Ascending aorta (tissue), 2 donors: ENCODE data around the gene FXYD4. TPM values are rescaled to one million over a fixed set of nuclear protein-coding genes. Genes with fewer than 3 reads are reported as not detected.

Source experiments
- DNase-seq, 2 donors: peaks; one replicate each; pipeline ENCODE4 v3.0.0-alpha.2; 2019; ENCODE audit warnings: low spot score in 2 of 2
- H3K27ac ChIP-seq, 2 donors: fragments of 200-600 bp; sonication (generic); one replicate each; pipeline ENCODE4 v1.5.1; 2016 to 2017; ENCODE audit warnings: mild to moderate bottlenecking in 1 of 2
- H3K27me3 ChIP-seq: fragments of 200-600 bp; sonication (generic); one replicate; pipeline ENCODE4 v1.5.1; 2017
- H3K36me3 ChIP-seq, 2 donors: fragments of 200-600 bp; sonication (generic); one replicate each; pipeline ENCODE4 v1.5.1; 2016
- H3K4me1 ChIP-seq, 2 donors: fragments of 200-600 bp; sonication (generic); one replicate each; pipeline ENCODE4 v1.5.1; 2016 to 2017; ENCODE audit warnings: mild to moderate bottlenecking in 1 of 2
- H3K4me3 ChIP-seq, 2 donors: fragments of 200-600 bp; sonication (generic); one replicate each; pipeline ENCODE4 v1.5.1; 2016 to 2017; ENCODE audit warnings: mild to moderate bottlenecking in 1 of 2
- H3K9me3 ChIP-seq, 2 donors: fragments of 200-600 bp; sonication (generic); one replicate each; pipeline ENCODE4 v1.5.1; 2016
- CTCF ChIP-seq, 3 experiments: fragments of 200-600 bp in 2 of 3; fragments of 450-650 bp in 1 of 3; sonication (generic) in 2 of 3; IDR thresholded peaks; one replicate each; pipeline ENCODE4 v1.5.1; 2016 to 2019; ENCODE audit warnings: antibody characterized with exemption in 3 of 3, mild to moderate bottlenecking in 1 of 3, moderate library complexity in 1 of 3
- intact Hi-C: fragments of 100-400 bp; cut with DNase I; formaldehyde crosslinking; loops from one replicate; pipeline ENCODE4 v1.15.1; 2023
- total RNA-seq: library from RNA; depleted of rRNA; stranded (reverse); fragments of >200 nt; gene quantifications from one replicate; pipeline ENCODE4 v1.1.0, GENCODE V29; 2016

Gene FXYD4
- total RNA-seq, 1 donor from 2014 or later, result not detected

GRCh38 chr10:43398939-43399319 lies 27.5 kb downstream of the FXYD4 start:
- intact Hi-C loops, result loop anchor here (10.0 kb wide), 1 partner anchor 176 kb away; the partner anchor contains the start of gene ZNF239
- TF ChIP-seq CTCF (IDR thresholded peaks at IDR 0.05), result no peak
- Histone ChIP-seq H3K4me1 (peaks cover 7 to 43% of the 10 kb centered on the region in 2 donors), H3K27ac (no peak overlapping the region), H3K4me3 (no peak overlapping the region), H3K9me3 (no peaks in the 10 kb centered on the region), H3K27me3 (no peaks in the 10 kb centered on the region), H3K36me3 (peaks cover 5 to 16% of the 10 kb centered on the region in 2 donors)
- no peak for DNase-seq

DNA sequence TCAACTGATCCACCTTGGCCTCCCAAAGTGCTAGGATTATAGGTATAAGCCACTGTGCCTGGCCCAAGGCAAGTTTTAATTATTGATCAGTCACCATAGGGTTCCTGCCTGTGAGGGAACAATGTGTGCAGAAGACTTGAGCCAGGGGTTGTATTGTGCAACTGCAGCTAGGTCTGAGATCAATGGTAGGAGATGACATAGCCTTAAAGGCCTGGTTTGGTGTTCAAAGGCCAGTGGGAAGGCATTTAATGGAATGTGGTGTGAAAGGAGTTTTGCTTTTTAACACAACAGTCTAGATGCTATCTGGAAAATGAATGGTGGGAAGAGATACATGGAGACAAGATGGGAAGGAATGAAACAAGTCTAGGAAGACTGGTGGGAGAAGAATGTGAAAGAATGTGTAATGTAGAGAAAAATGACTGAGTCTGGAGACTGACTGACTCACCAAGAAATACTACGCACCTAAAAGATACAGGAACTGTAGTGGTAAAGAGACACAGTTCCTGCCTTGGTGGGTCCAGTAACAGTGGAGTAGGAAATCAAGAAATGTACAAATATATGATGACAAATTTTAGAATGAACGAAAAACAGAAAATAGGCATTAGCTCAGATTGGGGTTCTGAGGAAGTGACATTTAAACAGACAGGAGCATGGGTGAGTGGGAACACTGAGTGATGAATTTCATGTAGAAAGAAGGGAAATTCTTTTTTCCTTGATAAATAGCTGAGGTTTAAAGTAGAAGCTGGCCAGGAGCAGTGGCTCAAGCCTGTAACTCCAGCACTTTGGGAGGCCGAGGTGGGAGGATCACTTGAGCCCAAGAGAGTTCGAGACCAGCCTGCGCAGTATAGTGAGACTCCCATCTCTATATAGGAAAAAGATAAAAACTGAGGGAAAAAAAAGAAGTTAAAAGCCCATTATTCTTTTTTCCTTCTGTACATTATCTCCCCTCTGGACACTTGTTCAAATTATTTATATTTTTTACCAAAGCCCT lies 28.2 kb downstream of the FXYD4 start:
- intact Hi-C loops, result loop anchor here (10.0 kb wide), 1 partner anchor 175 kb away; the partner anchor contains the start of gene ZNF239
- Histone ChIP-seq H3K4me1 (peaks cover 7 to 44% of the 10 kb centered on the region in 2 donors), H3K4me3 (no peak overlapping the region), H3K9me3 (no peaks in the 10 kb centered on the region), H3K36me3 (peaks cover 0 to 9% of the 10 kb centered on the region in 2 donors), H3K27ac (no peak overlapping the region), H3K27me3 (no peaks in the 10 kb centered on the region)
- TF ChIP-seq CTCF (IDR thresholded peaks at IDR 0.05), result no peak
- DNase-seq, result peak in 1 of 2 donors; percentile 34

GRCh38 chr10:43401627-43402026 lies 30.2 kb downstream of the FXYD4 start:
- intact Hi-C loops, result no loop called here
- peak in 1 of 2 donors; percentile 16 for DNase-seq
- H3K27me3 ChIP-seq, result no peaks in the 10 kb centered on the region
- H3K36me3 ChIP-seq, result peaks cover 0 to 8% of the 10 kb centered on the region in 2 donors
- H3K4me3 ChIP-seq, result no peak overlapping the region
- no peaks in the 10 kb centered on the region for H3K9me3 ChIP-seq
- no peak overlapping the region for H3K27ac ChIP-seq
- peaks cover 10 to 52% of the 10 kb centered on the region in 2 donors for H3K4me1 ChIP-seq
- no peak for TF ChIP-seq CTCF (IDR thresholded peaks at IDR 0.05)

DNA sequence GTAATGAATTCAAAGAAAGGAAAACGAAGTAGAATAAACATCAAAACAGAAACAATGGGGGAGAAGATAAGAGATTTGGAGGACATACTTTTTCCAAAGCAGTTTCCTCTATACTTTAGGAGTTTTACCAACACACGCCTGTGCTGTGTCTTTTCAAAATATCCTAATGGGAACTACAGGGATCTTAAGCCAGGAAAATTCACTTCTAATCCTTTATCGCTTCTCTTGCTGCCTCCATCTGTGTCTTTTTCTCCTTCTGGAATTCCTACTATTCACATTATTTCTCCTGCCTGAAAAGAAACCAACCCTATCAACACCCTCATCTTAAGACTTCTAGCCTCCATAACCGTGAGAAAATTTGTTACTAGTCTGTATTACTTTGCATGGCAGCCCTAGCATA lies 30.7 kb downstream of the FXYD4 start:
- Histone ChIP-seq H3K27ac (no peak overlapping the region), H3K4me1 (peaks cover 10 to 52% of the 10 kb centered on the region in 2 donors)
- no peak for DNase-seq

GRCh38 chr10:43402880-43403452 lies 31.5 kb downstream of the FXYD4 start:
- Histone ChIP-seq H3K27ac (no peak overlapping the region), H3K9me3 (no peaks in the 10 kb centered on the region), H3K36me3 (peaks cover 0 to 8% of the 10 kb centered on the region in 2 donors), H3K4me3 (no peak overlapping the region), H3K4me1 (peaks cover 7 to 45% of the 10 kb centered on the region in 2 donors), H3K27me3 (no peaks in the 10 kb centered on the region)
- TF ChIP-seq CTCF (IDR thresholded peaks at IDR 0.05), result no peak
- intact Hi-C loops, result no loop called here
- DNase-seq, result no peak

More for the DNA sequence above, 30.7 kb downstream of the FXYD4 start:
- H3K9me3 ChIP-seq, result no peaks in the 10 kb centered on the region
- TF ChIP-seq CTCF (IDR thresholded peaks at IDR 0.05), result no peak
- H3K4me3 ChIP-seq, result no peak overlapping the region
- no peaks in the 10 kb centered on the region for H3K27me3 ChIP-seq
- intact Hi-C loops, result no loop called here
- H3K36me3 ChIP-seq, result peaks cover 0 to 8% of the 10 kb centered on the region in 2 donors
